GM13977 (cell line): ENCODE data around the gene FAM187B.

ENCODE experiments used
- DNase-seq: peaks from one replicate; pipeline ENCODE4 v3.0.0; 2012; ENCODE audit warnings: low spot score
- CTCF ChIP-seq: IDR thresholded peaks from 2 replicates; pipeline ENCODE4 v1.5.1; 2012; ENCODE audit warnings: mild to moderate bottlenecking, control low read depth; ENCODE audit not compliant: insufficient read depth; ENCODE audit errors: extremely low read depth, missing control alignments
- in situ Hi-C: fragments of 300-500 bp; cut with MboI; formaldehyde crosslinking; loops from one replicate; pipeline ENCODE4 v1.12.0; 2022; ENCODE audit warnings: low sequenced_read_pairs, low pct_unique_long_range_greater_than_20kb, mixed read lengths, inconsistent platforms; ENCODE audit not compliant: unreplicated experiment

Gene FAM187B

DNA sequence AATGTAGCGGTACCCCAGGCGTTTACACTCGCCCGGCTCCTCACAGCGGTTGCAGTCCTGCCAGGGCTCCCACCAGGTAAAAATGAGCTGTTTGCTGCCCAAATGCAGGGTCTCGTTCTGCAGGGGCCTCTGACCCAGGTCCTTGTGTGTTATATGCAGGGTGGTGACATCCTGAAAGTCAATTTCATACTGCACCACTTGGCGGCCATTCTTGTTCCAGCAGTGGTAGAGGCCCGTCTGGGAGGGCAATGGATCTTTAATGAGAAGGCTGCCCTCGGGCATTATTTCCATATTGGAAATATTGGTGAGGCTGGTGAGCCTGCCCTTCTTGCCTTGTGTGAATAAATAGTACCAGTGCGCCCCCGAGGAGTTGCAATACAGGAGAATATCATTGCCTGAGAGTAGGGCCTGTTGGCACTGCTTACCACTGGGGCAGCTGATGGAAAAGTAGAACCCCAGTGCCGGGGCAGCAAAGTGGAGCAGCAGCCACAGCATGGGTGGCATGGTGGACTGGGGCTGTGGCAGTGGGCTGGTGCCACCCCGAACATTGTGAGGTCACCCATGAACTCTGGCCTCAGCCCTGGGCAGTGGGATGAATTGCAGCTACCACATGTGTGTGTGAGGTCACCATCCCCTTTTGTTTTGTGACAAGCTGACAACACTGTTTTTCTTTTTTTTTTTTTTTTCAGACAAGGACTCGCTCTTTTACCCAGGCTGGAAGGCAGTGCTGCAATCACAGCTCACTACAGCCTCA, at the start of gene FAM187B:
Gene FAM187B (minus strand): TSS at position 563 of the 754 bp plus-strand sequence. CDS start 59 bp downstream, at position 504.
- in situ Hi-C loops = no loop called here
- DNase-seq = no peak
- TF ChIP-seq CTCF = no peak

DNA sequence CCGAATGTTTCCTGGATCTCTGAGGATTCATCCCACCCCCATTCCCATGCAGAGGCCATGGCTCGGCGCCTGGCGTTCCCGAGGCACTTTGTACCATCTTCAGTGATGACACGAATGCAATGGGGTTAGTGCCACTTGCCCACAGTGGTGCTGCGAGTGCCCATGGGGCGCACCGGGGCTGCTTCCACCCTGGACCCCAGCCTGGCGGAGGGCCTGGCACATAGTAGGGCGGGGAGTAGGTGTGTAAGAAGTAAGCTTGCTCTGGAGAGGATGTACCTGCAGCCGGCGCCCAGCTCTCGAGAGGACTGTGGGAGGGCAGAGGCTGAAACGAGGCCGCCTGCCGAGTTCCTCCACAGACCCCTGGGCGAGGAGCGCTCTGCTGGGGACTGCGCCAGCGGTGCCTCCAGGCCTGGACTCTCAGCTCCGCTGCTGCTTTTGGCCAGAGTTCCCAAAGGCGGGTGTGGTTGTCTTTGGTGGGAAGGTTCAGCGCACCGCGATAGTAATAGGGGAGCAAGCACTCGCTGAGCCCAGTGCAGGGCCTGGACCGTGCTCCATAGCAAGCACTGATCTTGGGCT, 48.3 kb upstream of the FAM187B start:
- in situ Hi-C loops = no loop called here
- no peak for DNase-seq
- no peak for TF ChIP-seq CTCF

- no peak for TF ChIP-seq CTCF
- no peak for DNase-seq
- in situ Hi-C loops = no loop called here
Observed at GRCh38 chr19:35274323-35274722, 45.8 kb upstream of the FAM187B start.

DNA sequence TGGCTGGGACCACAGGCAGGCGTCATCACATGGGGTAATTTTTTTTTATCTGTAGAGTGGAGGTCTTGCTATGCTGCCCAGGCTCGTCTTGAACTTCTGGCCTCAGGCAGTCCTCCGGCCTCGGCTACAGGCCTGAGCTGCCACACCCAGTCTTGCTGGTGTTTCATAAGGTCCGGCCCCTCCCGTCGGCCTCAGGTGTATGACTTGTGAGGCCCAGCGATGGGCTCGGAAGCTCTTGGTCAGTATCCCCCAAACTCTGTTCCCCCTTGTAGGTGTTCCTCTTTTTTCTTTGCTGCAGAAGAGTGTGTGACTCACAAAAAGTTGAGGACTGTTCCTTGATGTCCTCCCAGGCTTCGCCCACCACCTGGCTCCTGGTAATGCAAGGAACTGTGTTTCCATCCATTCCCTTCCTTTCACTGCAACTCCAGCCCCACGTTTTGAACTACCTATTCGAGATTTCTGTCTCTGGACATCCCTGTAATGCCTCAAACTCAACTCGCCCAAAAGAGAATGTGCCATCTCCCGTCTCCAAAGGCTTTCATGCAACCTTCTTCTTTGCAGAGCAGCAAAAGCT, 45.2 kb upstream of the FAM187B start:
- DNase-seq = no peak
- no peak for TF ChIP-seq CTCF
- in situ Hi-C loops = no loop called here

GRCh38 chr19:35272954-35273649, 44.6 kb upstream of the FAM187B start:
- in situ Hi-C loops = no loop called here
- no peak for TF ChIP-seq CTCF
- no peak for DNase-seq

DNA sequence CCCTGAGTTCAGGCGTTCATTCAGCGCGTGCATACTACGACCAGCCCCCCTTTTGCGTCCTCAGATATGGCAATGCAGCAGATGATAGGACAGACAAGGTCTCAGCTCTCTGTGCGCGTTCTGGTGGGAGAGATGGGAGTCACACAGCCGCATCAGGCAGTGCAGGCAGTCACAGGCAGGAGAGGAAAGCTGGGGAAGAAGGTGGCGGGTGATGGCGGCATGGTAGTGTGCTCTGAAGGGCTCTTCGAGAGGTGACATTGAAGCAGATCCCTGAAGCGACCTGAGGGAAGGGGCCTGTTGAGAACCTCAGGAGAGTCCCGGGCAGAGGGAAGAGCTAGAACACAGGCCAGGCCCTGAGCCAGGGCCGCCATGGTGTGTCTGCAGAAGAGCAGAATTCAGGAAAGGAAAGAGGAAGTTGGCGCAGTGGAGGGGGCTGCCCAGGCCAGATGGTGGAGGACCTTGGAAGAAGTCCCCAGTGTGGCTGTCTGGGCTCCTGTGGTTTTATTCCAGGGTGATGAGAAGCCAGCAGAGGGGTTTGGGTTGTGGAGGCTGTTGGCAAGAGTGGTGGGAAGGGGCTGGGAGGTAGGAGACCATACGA, 43.7 kb upstream of the FAM187B start:
- in situ Hi-C loops = no loop called here
- DNase-seq = no peak

More for the DNA sequence above, 43.7 kb upstream of the FAM187B start:
- TF ChIP-seq CTCF = no peak
